Sigmoid colon (tissue), 4 donors: Measurements from ENCODE around the gene ELF2.
"Not testable (repeated sequence)": the region's sequence is repeated elsewhere in the genome, so short reads cannot be mapped to it uniquely, and the experiment has no call there.

Experiments
- CTCF ChIP-seq, 4 experiments: fragments of 450-650 bp in 3 of 4; fragments of 200-600 bp in 1 of 4; IDR thresholded peaks; one replicate each; pipeline ENCODE4 v1.5.1; 2016 to 2019; ENCODE audit warnings: antibody characterized with exemption in 4 of 4, mild to moderate bottlenecking in 3 of 4, moderate library complexity in 2 of 4
- POLR2AphosphoS5 ChIP-seq, 4 donors: sonication (generic); formaldehyde crosslinking; IDR thresholded peaks; one replicate each; pipeline ENCODE4 v1.6.1; 2017; ENCODE audit warnings: antibody characterized with exemption in 4 of 4

GRCh38 chr4:139157977-139158376 is 19.0 kb downstream of the ELF2 start:
- not testable (repeated sequence) for TF ChIP-seq CTCF, POLR2AphosphoS5 (IDR thresholded peaks at IDR 0.05)
